GM10847 (cell line): ENCODE measurements around the gene GTF2A1L.

Experiments used
- POLR2A ChIP-seq: IDR thresholded peaks from 2 replicates; pipeline ENCODE4 v1.6.1; 2011; ENCODE audit not compliant: insufficient read length; ENCODE audit errors: extremely low read depth

GTF2A1L gene

DNA sequence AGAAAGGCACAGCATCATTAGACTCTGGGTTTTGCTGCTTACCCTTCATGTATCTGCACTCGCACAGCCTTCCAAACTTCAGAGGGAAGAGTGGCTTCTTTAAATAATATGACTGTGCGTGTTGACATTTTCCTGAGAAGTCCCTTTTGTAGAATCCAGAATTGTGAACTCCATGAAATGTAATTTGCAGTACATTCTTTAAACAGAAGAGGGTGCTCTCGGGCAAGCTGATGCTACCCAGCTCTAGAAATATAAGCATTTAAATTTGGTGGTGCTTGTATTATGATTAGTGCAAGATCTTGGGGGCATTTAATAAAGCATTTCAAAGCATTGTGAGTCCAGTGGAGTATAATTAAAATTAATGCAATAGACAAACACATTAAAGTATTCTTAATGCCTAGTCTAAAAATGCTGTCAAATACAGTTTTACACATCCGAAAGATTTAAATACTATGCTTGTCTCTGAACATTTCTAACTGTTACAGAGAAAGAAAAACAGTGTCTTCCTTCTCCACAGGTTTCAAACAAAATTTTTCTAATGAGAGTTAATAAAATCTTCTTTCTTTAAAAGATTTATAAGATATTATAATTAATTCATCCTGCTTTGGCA is 17.3 kb upstream of the GTF2A1L start:
- TF ChIP-seq POLR2A: no peak

- no peak for TF ChIP-seq POLR2A
These were observed 16.7 kb upstream of the GTF2A1L start for GRCh38 chr2:48600917-48601316.

DNA sequence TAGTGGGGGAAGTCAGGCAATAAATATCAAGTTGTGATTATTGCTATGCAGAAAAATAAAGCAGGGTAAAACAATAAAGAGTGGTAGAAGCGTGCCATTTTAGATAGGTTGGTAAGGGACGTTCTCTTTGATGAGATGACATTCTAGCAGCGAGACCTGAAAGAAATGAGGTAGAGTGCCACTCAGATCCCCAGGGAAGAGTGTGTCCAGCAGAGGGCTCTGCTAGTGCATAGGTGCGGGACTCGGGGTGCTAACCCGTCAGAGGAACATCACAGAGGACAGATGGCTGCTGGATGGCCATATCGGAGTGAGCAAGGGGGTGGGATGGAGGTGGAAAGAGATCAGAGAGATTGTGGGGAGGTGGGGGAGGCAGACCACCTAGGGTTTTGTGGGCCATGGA is 16.3 kb upstream of the GTF2A1L start:
- TF ChIP-seq POLR2A: no peak

- TF ChIP-seq POLR2A: no peak
These were observed 12.0 kb upstream of the GTF2A1L start for GRCh38 chr2:48605482-48606175.

DNA sequence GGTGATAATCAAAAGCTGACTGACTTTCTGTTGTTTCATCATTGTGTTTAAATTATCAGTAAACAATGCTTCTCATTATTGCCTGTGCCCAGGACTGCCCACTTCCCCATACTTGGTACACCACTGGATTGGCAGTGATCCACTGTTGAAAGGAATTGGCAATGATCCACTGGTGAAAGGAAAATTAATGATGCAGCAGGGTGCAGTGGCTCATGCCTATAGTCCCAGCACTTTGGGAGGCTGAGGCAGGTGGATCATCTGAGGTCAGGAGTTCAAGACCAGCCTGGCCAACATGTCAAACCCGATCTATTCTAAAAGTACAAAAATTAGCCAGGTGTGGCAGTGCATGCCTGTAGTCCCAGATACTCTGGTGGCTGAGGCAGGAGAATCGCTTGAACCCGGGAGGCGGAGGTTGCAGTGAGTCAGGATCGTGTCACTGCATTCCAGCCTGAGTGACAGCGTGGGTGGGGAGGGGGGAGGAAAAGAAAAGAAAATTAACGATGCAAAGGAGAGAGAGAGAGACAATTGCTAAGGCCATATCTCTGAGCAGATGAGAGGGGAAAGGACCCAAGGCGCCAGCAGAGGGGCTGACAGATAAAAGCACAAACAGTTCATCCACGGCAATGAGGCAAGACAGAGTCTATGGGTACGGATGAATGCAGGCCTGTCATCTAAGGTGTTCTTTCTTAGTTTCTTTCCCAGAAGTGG is 10.2 kb upstream of the GTF2A1L start:
- no peak for TF ChIP-seq POLR2A

DNA sequence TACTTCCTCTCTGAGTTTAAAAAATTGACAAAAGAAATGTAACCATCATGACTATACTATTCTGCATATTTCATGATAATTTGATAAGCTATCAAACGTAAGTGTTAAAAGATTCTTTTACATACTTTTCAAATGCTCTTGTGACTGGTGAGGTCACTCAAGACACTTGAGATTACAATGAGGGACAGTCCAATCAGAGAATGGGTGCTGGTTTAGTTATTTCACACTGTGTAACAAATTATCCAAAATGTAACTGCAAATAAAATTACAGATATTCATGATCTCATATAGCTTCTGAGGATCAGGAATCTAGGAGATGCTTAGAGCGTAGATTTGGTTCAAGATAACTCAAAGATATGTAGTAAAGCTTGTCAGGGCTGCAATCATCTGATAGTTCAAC is 4.4 kb upstream of the GTF2A1L start:
- no peak for TF ChIP-seq POLR2A

DNA sequence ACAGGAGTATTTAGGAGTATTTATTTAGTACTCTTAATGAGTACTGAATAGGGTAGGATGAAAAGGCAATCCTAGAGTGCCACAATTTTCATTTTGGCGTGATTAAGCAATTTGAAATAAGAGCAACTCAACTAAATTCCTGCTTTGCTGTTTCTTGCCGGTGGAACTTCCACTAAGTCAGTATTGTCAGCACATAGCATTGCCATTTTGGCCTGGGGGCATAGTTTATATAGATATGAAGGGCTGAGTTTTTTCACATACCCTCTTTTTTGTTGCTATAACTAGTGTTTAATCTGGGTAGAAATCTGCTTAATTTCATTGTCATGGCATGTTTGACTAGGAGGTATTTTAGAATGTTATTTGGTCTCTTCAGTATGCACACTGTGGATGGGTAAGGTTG is 1.9 kb downstream of the GTF2A1L start:
- TF ChIP-seq POLR2A: no peak

DNA sequence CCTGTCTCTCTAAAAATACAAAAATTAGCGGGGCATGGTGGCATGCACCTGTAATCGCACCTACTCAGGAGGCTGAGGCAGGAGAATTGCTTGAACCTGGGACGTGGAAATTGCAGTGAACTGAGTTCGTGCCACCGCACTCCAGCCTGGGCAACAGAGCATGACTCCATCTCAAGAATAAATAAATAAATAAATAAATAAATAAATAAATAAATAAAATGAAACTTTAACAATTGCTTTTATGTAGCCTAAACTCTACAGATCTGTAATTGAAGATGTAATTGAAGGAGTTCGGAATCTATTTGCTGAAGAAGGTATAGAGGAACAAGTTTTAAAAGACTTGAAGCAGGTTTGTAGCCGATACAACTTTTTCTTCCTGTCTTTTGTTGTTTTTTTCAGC is 2.9 kb downstream of the GTF2A1L start:
- no peak for TF ChIP-seq POLR2A

DNA sequence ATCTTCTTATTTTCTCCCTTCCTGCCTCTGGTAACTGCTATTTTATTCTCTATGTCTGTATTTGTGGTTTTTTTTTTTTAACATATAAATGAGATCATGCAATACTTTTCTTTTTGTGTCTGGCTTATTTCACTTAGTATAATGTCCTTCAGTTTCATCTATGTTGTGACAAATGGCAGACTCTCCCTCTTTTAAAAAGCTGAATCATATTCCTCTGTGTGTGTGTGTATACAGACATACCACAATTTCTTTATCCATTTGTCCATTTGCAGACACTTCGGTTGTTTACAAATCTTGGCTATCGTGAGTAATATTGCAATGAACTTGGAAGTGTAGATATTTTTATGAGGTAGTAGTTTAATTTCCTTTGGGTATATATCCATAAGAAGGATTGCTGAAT is 7.0 kb downstream of the GTF2A1L start:
- no peak for TF ChIP-seq POLR2A

DNA sequence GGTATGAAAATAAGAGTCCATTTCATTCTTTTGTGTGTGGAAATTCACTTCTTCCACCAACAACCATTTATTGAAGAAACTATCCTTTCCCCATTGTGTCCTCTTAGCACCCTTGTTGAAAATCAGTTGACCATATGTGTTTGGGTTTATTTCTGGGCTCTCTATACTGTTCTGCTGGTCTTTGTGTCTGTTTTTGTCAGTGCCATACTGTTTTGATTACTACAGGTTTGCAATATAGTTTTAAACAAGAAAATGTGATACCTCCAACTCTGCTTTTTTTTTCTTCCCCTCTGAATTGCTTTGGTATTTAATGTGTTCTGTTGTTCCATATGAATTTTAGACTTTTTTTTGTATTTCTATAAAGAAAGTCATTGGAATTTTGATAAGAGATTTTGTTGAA is 8.4 kb downstream of the GTF2A1L start:
- TF ChIP-seq POLR2A: no peak

GRCh38 chr2:48633143-48633542 is 15.5 kb downstream of the GTF2A1L start:
- no peak for TF ChIP-seq POLR2A

DNA sequence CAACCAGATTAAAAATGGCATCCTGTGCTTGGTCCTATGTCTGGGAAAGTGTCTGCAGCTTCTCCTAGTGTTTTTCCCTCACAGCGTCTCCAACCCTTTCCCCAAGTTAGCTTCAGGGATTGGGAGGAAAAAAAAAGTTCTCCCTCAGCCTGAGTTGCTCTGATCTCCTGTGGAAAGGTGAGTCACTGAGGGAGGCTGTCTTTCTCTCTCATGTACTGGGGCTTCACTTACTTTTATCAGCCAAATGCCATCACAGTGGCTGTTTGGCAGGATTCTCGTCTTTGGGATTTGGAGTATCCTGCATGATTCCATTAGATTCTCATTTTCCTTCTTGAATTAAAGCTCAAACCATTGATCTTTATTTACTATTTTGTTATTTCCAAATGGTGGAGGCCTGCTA is 18.1 kb downstream of the GTF2A1L start:
- TF ChIP-seq POLR2A: no peak

GRCh38 chr2:48638261-48638660 is 20.6 kb downstream of the GTF2A1L start:
- TF ChIP-seq POLR2A: no peak

DNA sequence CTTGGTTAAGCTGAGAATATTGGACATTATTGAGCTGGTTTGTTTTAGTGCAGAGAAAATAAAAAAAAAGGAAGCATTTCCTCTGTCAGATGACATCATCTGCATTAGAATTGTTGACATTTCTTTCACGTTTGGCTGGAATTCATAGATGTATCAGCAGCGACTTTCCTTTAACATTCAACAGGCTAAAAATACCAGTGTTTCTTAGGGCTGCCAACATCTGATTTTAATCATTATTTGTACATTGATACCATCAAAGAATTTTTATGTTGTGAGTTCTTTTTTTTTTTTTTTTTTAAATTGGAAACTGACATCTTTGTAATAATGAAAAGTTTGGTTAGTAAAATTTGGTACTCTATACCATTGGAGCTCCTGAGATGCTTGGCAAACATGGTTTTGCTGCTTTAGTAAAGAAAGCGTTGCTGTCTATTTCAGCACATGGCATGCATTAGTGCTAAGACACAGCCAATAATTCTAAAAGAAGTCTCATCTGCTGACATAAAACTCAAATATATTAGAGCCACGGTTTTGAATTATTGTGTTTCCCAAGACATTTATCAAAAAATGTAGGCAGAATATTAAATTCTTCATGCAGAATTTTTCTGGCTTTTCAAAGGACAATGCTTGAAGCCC is 33.6 kb downstream of the GTF2A1L start:
- TF ChIP-seq POLR2A: no peak

DNA sequence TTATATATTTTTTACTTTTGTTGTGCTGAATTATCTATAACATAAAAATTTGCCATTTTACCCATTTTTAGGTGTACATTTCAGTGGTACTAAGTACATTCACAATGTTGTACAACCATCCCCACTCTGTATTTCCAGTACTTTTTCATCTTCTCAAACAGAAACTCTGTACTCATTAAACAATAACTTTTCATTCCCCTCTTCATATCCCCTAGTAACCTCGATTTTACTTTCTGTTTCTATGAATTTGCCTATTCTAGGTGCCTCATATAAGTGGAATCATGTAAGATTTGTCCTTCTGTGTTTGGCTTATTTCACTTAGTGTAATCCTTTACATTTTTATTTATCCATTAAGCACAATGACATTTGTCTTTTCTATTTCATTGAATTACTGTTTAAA is 51.3 kb downstream of the GTF2A1L start:
- no peak for TF ChIP-seq POLR2A

DNA sequence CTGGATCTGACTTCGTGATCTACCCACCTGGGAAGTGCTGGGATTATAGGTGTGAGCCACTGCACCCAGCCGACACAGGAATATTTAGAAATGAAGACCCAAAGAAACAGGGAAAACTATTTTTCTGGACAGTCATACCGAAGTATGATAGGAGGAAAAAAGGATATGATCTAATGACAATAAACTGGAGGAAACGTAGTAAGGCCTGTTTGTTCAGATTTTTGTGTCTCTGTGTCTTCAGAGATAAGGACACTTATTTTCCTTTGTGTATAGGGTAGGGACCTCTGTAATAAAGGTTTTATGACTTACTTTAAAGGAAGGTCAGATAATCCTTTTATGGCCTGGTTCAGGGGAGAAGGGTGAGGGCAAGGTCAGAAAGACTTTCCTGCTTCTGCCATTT is 55.9 kb downstream of the GTF2A1L start:
- no peak for TF ChIP-seq POLR2A
